ENCODE measurements around the gene GOLGA5. TPM values are rescaled to one million over a fixed set of nuclear protein-coding genes. Genes with fewer than 3 reads are reported as not detected.

Gene GOLGA5
- total and polyA plus RNA-seq, 2 of the 8 experiments (the other 6 are each of a cell fraction or from before 2014, with no cell fraction given) = 13.0 to 25.4 TPM

DNA sequence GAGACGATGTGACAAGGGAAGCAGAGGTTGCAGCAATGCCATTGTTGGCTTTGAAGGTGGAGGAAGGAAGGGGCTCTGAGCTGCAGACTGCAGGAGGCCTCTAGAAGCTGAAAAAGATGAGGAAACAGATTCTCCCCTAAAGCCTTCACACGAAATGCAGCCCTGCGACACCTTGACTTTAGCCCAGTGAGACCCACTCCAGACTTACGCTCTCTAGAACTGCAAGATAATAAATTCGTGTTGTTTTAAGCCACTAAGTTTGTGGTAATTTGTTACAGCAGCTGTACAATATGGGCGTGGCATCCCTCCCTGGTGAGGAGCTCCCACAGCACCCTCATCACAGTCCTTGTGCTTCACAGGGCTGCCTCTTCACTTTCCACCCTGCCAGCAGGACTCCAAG, 53.2 kb downstream of the GOLGA5 start:
- H3K4ac ChIP-seq (replicated peaks; ENCODE audit: insufficient read length, low read depth, low read length) = no peak overlapping the region
- ChIA-PET POLR2A (ENCODE audit: partially characterized antibody) (no interaction called here), CTCF (ENCODE audit: partially characterized antibody) (interaction anchor here (0.6 to 1.1 kb wide), 5 partner anchors 10 to 717 kb away, joined by 3 read pairs; no protein-coding TSS in a partner anchor)
- H2BK15ac ChIP-seq (ENCODE audit: low read length) = no peak overlapping the region
- H3K23ac ChIP-seq (ENCODE audit: insufficient read length) = no peak overlapping the region
- H2BK120ac ChIP-seq (replicated peaks; ENCODE audit: low read depth, low read length) = no peak overlapping the region
- no peaks in the 10 kb centered on the region for H3K4me1 ChIP-seq (replicated peaks in 1 of 4; ENCODE audit: control insufficient read depth in 3 of 4, insufficient read depth in 4 of 4, low read length in 3 of 4)
- no peaks in the 10 kb centered on the region for H4K20me1 ChIP-seq (replicated peaks in 1 of 2; ENCODE audit: control insufficient read depth in 1 of 2, insufficient read depth in 2 of 2, low read length in 2 of 2)
- no peak for TF ChIP-seq SUZ12 (IDR thresholded peaks at IDR 0.05; ENCODE audit: low read length)
- no peak overlapping the region for H3K27ac ChIP-seq (ENCODE audit: low read depth, low read length)
- H3K4me3 ChIP-seq (ENCODE audit: extremely low read depth in 1 of 4, insufficient read depth in 2 of 4, low read depth in 3 of 4, low read length in 4 of 4) = no peak overlapping the region
- H3K18ac ChIP-seq (ENCODE audit: extremely low read depth, low read length) = no peak overlapping the region
- no peak overlapping the region for H2AK5ac ChIP-seq (ENCODE audit: low read depth, low read length)
- H3K27me3 ChIP-seq (replicated peaks in 1 of 4; ENCODE audit: control insufficient read depth in 3 of 4, extremely low read depth in 1 of 4, insufficient read depth in 3 of 4, low read length in 3 of 4) = no peaks in the 10 kb centered on the region
- H2BK12ac ChIP-seq (ENCODE audit: low read depth, low read length) = no peak overlapping the region
- no peak overlapping the region for H4K5ac ChIP-seq (ENCODE audit: insufficient read length, low read depth, low read length)
- H4K91ac ChIP-seq (replicated peaks; ENCODE audit: insufficient read length, low read length) = no peak overlapping the region
- peaks cover 2 to 4% of the 10 kb centered on the region in 2 experiments; a peak in 2 of 4 replicates for H3K9me3 ChIP-seq (ENCODE audit: insufficient read depth in 2 of 2, low read depth in 1 of 2, low read length in 1 of 2)
- H3K36me3 ChIP-seq (ENCODE audit: control insufficient read depth in 2 of 4, insufficient read depth in 4 of 4, low read length in 3 of 4) = no peaks in the 10 kb centered on the region
- no peak overlapping the region for H4K8ac ChIP-seq (ENCODE audit: extremely low read depth, insufficient read depth, low read length)
- no peaks in the 10 kb centered on the region for H3K79me1 ChIP-seq (ENCODE audit: low read depth, low read length)
- H3K56ac ChIP-seq (replicated peaks; ENCODE audit: insufficient read length, low read depth, low read length) = no peak overlapping the region
- no peak overlapping the region for H2BK20ac ChIP-seq (ENCODE audit: low read length)
- no peak overlapping the region for H2BK5ac ChIP-seq (ENCODE audit: low read depth, low read length)
- no peaks in the 10 kb centered on the region for H3K23me2 ChIP-seq (ENCODE audit: low read depth, low read length)
- no peak overlapping the region for H2AFZ ChIP-seq (ENCODE audit: low read length)
- no peak overlapping the region for H3K4me2 ChIP-seq (ENCODE audit: insufficient read depth in 1 of 2, low read depth in 2 of 2, low read length in 2 of 2)
- FAIRE-seq (no peak), DNase-seq (ENCODE audit: low read depth in 1 of 2, low spot score in 2 of 2) (no peak)
- H3K79me2 ChIP-seq (ENCODE audit: control insufficient read depth in 1 of 2, insufficient read depth in 2 of 2, low read length in 2 of 2) = no peaks in the 10 kb centered on the region
- 85% methylated on average over 6 of the region's 6 CpGs; no CpG with 5 or more reads in 1 of the 2 experiments for WGBS, 2 experiments (ENCODE audit: extremely low coverage in 1 of 2, insufficient coverage in 1 of 2, insufficient read length in 1 of 2, insufficient replicate concordance in 2 of 2, low coverage in 1 of 2, low lambda C conversion rate in 2 of 2, missing lambda C conversion rate in 1 of 2)
- no peak overlapping the region for H3K9ac ChIP-seq (replicated peaks in 1 of 4; ENCODE audit: extremely low read depth in 1 of 4, low read depth in 3 of 4, low read length in 3 of 4)
- no peak overlapping the region for H3K14ac ChIP-seq (ENCODE audit: insufficient read length)
